Tibial nerve (tissue), 3 donors: ENCODE data around the gene ANO9.

Experiments used
- CTCF ChIP-seq, 5 experiments: fragments of 200-600 bp in 3 of 5; fragments of 450-650 bp in 2 of 5; sonication (generic) in 3 of 5; IDR thresholded peaks; one replicate each; pipeline ENCODE4 v1.5.1; 2016 to 2019; ENCODE audit warnings: antibody characterized with exemption in 5 of 5, mild to moderate bottlenecking in 3 of 5, moderate library complexity in 2 of 5
- POLR2A ChIP-seq, 2 donors: fragments of 450-650 bp; IDR thresholded peaks; one replicate each; pipeline ENCODE4 v1.6.1; 2017; ENCODE audit warnings: antibody characterized with exemption in 2 of 2, mild to moderate bottlenecking in 2 of 2, moderate library complexity in 2 of 2

GRCh38 chr11:380491-380890, 61.3 kb downstream of the ANO9 start:
- TF ChIP-seq CTCF (IDR thresholded peaks at IDR 0.05) (no peak), POLR2A (IDR thresholded peaks at IDR 0.05) (no peak)
